Caco-2 (cell line): ENCODE results near the gene SAFB. TPM values are rescaled to one million over a fixed set of nuclear protein-coding genes. Genes with fewer than 3 reads are reported as not detected.

ENCODE experiments used
- BruUV-seq: library from RNA; stranded (reverse); fragments of 400-500 nt; replicated peaks from 2 replicates; lab custom pipeline; 2021; lab: Mats Ljungman, UMichigan
- CTCF ChIA-PET: fragments of 300-600 bp; sonication (Branson Sonifier 250); formaldehyde crosslinking; loops from one replicate; lab custom pipeline; 2022; ENCODE audit warnings: antibody characterized with exemption; lab: Charles Lee
- POLR2A ChIA-PET: fragments of 300-600 bp; sonication (Branson Sonifier 250); formaldehyde crosslinking; loops from one replicate; lab custom pipeline; 2022; ENCODE audit warnings: antibody characterized with exemption; lab: Charles Lee
- DNase-seq, 2 experiments: peaks; one replicate each; pipeline versions ENCODE4 v3.0.0 to v3.0.0-alpha.2; 2020 to 2022
- H3K27me3 ChIP-seq: replicated peaks from 2 replicates; pipeline ENCODE4 v1.6.0; 2011; ENCODE audit warnings: low read length; ENCODE audit not compliant: control insufficient read depth, insufficient read depth
- H3K36me3 ChIP-seq: 2 replicates; pipeline ENCODE4 v1.5.1; 2011; ENCODE audit warnings: low read length; ENCODE audit not compliant: control insufficient read depth, insufficient read depth
- H3K4me1 ChIP-seq: fragments of 250-450 bp; sonication (Bioruptor Pico); 2 replicates; pipeline ENCODE4 v1.5.1; 2020; ENCODE audit warnings: mild to moderate bottlenecking
- H3K4me3 ChIP-seq: 2 replicates; pipeline ENCODE4 v1.5.1; 2011; ENCODE audit warnings: low read depth, mild to moderate bottlenecking, control low read depth, low read length
- H3K9me3 ChIP-seq: fragments of 250-450 bp; sonication (Bioruptor Pico); 2 replicates; pipeline ENCODE4 v1.5.1; 2020; ENCODE audit warnings: mild to moderate bottlenecking, moderate library complexity
- H3K27ac Mint-ChIP-seq: one replicate; pipeline ENCODE4 v1.8.0; 2022; ENCODE audit warnings: mixed read lengths; ENCODE audit not compliant: unreplicated experiment
- H3K27me3 Mint-ChIP-seq: one replicate; pipeline ENCODE4 v1.8.0; 2022; ENCODE audit warnings: mixed read lengths; ENCODE audit not compliant: insufficient read depth, unreplicated experiment
- H3K36me3 Mint-ChIP-seq: one replicate; pipeline ENCODE4 v1.8.0; 2022; ENCODE audit warnings: mild to moderate bottlenecking, mixed read lengths; ENCODE audit not compliant: insufficient read depth, unreplicated experiment
- H3K4me1 Mint-ChIP-seq: one replicate; pipeline ENCODE4 v1.8.0; 2022; ENCODE audit warnings: low read depth, mixed read lengths; ENCODE audit not compliant: unreplicated experiment
- H3K4me3 Mint-ChIP-seq: one replicate; pipeline ENCODE4 v1.8.0; 2022; ENCODE audit warnings: mild to moderate bottlenecking, moderate library complexity, mixed read lengths; ENCODE audit not compliant: unreplicated experiment
- H3K9me3 Mint-ChIP-seq: one replicate; pipeline ENCODE4 v1.8.0; 2022; ENCODE audit warnings: mixed read lengths; ENCODE audit not compliant: unreplicated experiment
- intact Hi-C: fragments of 100-400 bp; cut with micrococcal nuclease; formaldehyde crosslinking; loops from one replicate; pipeline ENCODE4 v1.10.0; 2022; ENCODE audit not compliant: unreplicated experiment
- total RNA-seq: library from RNA; stranded (reverse); gene quantifications from 2 replicates; pipeline ENCODE4 v1.2.3, GENCODE V29; 2022
- TF ChIP-seq, protein P1 (sequence below), 2 experiments: fragments of 200-600 bp in 1 of 2; IDR thresholded peaks; 1 replicate in 1 of 2; 2 replicates in 1 of 2; pipeline versions ENCODE4 v1.5.1 to v1.8.0; 2011 to 2022; ENCODE audit warnings: antibody characterized with exemption in 1 of 2, control low read depth in 1 of 2, inconsistent platforms in 1 of 2, low read depth in 1 of 2, low read length in 1 of 2, mild to moderate bottlenecking in 1 of 2, moderate library complexity in 1 of 2; ENCODE audit not compliant: insufficient read depth in 1 of 2, severe bottlenecking in 1 of 2, unreplicated experiment in 1 of 2

SAFB gene
- total RNA-seq, 1 experiment from 2014 or later: 120 TPM

DNA sequence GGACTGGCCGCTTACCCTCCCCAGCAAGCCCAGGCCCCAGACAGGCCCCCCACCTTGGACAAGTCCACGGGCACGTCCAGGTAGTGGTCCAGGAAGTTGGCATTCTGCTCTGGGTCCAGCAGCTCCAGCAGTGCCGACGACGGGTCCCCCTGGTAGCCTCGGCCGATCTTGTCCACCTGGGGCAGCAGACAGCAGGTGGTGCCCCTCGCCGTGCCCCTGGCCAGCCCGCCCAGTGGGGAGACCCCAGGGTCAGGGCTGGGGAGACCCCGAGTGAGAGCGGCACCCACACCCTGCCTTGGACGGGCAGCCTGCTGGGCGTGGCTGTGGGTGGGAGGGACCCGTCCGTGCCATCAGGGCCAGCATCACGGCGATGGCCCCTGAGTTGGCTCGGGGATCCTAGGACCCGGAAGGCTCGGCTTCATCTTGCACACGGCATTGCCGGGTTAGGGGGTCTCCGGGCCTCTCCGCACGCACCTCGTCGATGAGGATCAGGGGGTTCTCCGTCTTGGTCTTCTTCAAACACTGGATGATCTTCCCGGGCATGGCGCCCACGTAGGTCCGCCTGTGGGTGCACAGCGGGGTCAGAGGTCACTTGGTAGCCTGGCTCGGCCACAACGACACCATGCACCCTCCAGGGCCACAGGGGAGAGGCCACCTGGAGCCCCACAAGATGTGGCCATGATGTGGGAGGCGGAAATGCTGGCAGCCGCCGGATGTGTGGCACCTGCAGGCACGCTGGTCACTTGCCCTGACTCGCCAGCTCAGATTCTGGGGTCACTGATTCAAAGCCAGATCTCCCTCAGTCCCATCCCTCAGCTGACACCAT, 73.5 kb downstream of the SAFB start:
- no TSS peak for BruUV-seq
- no peak overlapping the region for H3K4me3 ChIP-seq
- H3K27me3 ChIP-seq: no peaks in the 10 kb centered on the region
- Mint-ChIP-seq H3K27ac (peak overlapping the region; percentile 24), H3K9me3 (no peaks in the 10 kb centered on the region), H3K4me1 (no peaks in the 10 kb centered on the region), H3K4me3 (no peak overlapping the region), H3K36me3 (peaks cover 100% of the 10 kb centered on the region), H3K27me3 (no peaks in the 10 kb centered on the region)
- POLR2A ChIA-PET: interaction anchor here (0.6 kb wide), 1 partner anchor 24 kb away, joined by 8 read pairs; the partner anchor contains the start of gene LONP1
- DNase-seq: no peak
- TF ChIP-seq, protein P1, sequence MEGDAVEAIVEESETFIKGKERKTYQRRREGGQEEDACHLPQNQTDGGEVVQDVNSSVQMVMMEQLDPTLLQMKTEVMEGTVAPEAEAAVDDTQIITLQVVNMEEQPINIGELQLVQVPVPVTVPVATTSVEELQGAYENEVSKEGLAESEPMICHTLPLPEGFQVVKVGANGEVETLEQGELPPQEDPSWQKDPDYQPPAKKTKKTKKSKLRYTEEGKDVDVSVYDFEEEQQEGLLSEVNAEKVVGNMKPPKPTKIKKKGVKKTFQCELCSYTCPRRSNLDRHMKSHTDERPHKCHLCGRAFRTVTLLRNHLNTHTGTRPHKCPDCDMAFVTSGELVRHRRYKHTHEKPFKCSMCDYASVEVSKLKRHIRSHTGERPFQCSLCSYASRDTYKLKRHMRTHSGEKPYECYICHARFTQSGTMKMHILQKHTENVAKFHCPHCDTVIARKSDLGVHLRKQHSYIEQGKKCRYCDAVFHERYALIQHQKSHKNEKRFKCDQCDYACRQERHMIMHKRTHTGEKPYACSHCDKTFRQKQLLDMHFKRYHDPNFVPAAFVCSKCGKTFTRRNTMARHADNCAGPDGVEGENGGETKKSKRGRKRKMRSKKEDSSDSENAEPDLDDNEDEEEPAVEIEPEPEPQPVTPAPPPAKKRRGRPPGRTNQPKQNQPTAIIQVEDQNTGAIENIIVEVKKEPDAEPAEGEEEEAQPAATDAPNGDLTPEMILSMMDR (IDR thresholded peaks at IDR 0.05; ENCODE audit: insufficient read depth in 1 of 2, low read depth in 1 of 2, low read length in 1 of 2, severe bottlenecking in 1 of 2, unreplicated experiment in 1 of 2): no peak
- no peaks in the 10 kb centered on the region for H3K9me3 ChIP-seq
- no peaks in the 10 kb centered on the region for H3K4me1 ChIP-seq
- CTCF ChIA-PET: no interaction called here
- intact Hi-C loops: no loop called here
- peaks cover 7% of the 10 kb centered on the region for H3K36me3 ChIP-seq

DNA sequence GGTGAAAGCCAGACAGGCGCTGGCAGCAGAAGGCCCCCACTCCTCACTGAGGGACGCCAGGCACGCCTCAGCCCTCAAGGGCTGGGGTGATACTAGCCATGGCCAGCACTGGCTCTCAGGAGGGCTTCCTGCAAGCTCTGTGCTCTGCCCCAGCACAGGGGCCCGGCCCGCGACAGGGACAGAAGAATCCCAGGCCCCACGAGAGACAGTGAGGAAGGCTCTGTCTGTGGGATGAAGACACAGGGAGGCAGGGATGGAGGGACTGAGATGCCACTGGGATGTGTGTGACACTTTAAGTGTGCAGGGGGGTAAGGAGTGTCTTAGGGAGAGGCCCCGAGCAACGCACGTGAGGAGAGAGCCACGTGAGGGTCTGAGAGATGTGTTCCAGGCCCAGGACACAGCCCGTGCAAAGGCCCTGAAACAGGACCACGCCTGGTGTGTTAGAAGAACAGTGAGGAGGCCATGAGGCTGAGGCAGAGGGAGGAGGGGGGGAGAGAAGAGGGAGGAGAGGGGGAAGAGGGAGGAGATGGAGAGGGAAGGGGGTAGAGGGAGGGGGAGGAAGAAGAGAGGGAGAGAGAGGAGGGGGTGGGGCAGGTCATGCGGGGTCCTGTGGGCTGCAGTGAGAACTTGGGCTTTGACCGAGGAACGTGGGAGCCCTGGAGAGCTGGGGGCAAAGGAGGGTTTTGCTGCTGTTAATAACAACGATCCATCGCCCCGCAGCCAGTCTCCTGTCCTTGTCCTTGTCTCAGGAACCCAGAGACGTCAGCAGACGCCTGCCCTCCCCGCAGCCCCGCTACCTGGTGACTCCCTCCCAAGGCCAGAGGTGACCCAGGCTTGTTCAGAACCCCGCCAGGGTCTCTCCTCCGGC, 74.4 kb downstream of the SAFB start:
- intact Hi-C loops: no loop called here

More for the DNA sequence above, 74.4 kb downstream of the SAFB start:
- DNase-seq: no peak
- peak overlapping the region; percentile 24 for H3K27ac Mint-ChIP-seq
- TF ChIP-seq, protein P1 (IDR thresholded peaks at IDR 0.05; ENCODE audit: insufficient read depth in 1 of 2, low read depth in 1 of 2, low read length in 1 of 2, severe bottlenecking in 1 of 2, unreplicated experiment in 1 of 2): no peak
- Histone ChIP-seq H3K9me3 (no peaks in the 10 kb centered on the region), H3K4me3 (no peak overlapping the region), H3K27me3 (no peaks in the 10 kb centered on the region), H3K4me1 (no peaks in the 10 kb centered on the region), H3K36me3 (peaks cover 6% of the 10 kb centered on the region)
- H3K36me3 Mint-ChIP-seq: peaks cover 98% of the 10 kb centered on the region
- no peaks in the 10 kb centered on the region for H3K9me3 Mint-ChIP-seq
- H3K4me1 Mint-ChIP-seq: no peaks in the 10 kb centered on the region
- BruUV-seq: no TSS peak
- H3K27me3 Mint-ChIP-seq: no peaks in the 10 kb centered on the region
- POLR2A ChIA-PET: interaction anchor here (0.6 kb wide), 1 partner anchor 23 kb away, joined by 8 read pairs; the partner anchor contains the start of gene LONP1
- no peak overlapping the region for H3K4me3 Mint-ChIP-seq
- CTCF ChIA-PET: interaction anchor here (0.6 kb wide), 1 partner anchor 9 kb away, joined by 3 read pairs; no protein-coding TSS in a partner anchor
